HG03097 (cell line): ENCODE results near the gene ILF3.

ENCODE experiments used
- ATAC-seq: cut with Tn5 transposase; IDR thresholded peaks from one replicate; pipeline ENCODE4 v1.9.1; 2021; ENCODE audit not compliant: unreplicated experiment, low FRiP score

Gene ILF3

DNA sequence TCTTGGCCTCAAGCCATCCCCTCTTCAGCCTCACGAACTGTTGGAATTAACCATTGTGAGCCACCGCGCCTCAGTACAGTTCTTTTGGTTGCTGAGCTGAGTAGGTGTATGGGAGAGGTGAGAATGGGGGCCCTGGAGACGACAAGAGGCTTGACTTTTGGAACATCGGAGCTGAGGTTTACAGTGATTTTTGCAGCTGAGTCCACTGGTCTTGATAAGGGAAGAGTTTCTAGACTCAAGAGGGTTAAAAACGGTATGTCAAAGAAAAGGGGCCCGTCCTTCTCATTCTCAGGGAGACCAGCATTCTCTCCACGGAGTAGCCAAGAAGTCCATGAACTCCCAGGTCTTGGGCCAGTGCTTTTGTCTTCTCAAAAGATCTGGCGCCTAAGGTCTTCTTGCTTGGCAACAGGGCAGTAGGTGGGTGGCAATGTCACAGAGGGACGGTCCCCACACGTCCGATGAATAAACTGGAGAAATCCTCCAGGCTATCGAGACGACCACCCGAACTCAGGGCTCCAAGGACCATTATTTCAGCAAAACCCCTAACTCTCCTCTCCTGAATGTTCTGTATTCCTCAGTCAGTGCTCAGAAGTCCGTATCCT, 40.7 kb downstream of the ILF3 start:
- ATAC-seq = no peak

DNA sequence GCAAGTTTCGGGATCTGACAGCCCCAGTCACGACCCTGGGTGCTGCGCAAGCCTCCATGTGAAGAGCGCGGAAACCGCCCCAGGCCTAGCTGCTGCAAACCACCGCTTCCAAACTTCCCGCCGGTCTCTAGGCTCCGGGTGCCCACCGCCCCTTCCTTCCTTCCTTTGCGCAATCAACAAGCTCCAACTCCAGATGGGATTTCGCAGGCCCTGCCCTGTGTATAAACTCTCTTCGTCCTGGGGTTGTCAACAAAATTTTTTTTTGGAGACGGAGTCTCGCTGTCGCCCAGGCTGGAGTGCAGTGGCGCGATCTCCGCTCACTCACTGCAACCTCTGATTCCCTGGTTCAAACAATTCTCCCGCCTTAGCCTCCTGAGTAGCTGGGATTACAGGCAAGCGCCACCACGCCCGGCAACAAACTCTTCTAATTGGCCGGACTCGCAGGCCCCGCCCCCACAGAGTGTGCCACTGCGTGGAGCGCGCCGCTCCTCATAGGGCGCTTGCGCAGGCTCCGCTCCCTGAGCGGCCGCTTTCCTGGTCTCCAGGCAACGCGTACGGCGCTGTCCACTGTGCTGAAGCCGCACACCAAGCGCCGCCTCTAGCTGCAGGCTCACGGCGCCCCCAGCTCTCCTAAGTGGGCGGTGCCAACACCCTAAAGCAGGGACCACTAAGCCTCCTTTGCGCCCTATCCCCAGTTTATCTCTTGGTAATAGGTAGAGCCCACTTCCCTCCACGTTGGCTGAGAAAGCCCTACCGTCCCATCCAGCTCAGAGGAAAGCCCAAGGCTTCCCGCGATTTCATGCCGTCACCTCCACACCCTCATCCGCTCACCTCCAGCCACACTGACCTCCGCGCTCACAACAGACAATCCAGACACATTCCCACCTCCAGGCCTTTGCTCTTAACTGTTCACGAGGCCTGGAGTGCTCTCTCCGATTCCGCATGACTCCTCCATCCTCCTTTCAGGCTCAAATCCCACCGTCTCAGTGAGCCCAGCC, 41.6 kb downstream of the ILF3 start:
- peak; percentile 74 for ATAC-seq

DNA sequence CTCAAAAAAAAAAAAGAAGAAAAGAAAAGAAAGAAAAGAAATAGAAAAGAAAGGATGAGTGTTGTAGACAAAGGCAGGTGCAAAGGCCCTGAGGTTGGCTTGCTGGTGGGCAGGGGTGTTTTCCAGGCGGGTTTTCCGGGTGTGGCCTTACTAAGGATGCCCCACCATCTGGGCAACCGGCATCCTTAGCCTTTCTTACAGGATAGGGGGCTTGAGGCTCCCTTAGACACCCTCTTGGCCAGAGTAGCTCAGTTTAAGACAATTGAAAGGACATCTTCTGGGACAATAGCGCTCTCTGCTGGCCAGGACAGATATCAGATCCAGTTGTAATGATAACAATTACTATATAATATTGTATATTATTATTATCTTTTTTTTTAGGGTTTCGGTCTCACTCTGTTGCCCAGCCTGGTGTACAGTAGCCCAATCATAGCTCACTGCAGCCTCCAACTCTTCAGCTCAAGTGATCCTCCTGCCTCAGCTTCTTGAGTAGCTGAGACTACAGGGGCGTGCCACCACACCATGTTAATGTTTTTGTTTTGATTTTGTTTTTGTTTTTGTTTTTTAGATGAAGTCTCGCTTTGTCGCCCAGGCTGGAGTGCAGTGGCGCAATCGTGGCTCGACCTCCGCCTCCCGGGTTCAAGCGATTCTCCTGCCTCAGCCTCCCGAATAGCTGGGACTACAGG, 45.6 kb downstream of the ILF3 start:
- ATAC-seq = no peak

DNA sequence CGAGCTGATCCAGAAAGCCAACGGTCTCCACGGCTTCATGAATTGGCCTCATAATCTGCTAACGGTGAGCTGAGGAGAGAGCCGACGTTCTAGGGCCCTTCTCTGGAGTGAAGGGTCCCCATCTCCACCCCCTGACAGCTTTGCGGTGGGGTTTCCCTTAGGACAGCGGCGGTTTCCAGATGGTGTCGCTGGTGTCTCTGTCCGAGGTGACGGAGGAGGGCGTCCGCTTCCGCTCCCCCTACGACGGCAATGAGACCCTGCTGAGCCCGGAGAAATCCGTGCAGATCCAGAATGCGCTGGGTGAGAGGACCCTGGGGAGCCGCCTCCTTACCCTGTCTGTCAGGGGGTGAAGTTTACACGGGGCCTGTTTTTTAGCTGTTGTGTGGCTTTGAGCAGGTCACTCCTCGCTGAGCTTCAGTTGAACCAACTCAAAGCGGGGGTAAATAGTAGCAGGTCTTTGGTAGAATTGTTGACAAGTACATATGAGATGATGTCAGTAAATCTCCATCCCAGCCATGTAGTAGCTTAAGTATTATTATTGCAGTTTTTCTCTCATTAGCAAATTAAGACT, 47.9 kb downstream of the ILF3 start:
- ATAC-seq = peak; percentile 31

GRCh38 chr19:10706990-10707389, 52.8 kb downstream of the ILF3 start:
- ATAC-seq = no peak

GRCh38 chr19:10707440-10707839, 53.3 kb downstream of the ILF3 start:
- ATAC-seq = no peak

GRCh38 chr19:10708291-10708690, 54.1 kb downstream of the ILF3 start:
- ATAC-seq = no peak

DNA sequence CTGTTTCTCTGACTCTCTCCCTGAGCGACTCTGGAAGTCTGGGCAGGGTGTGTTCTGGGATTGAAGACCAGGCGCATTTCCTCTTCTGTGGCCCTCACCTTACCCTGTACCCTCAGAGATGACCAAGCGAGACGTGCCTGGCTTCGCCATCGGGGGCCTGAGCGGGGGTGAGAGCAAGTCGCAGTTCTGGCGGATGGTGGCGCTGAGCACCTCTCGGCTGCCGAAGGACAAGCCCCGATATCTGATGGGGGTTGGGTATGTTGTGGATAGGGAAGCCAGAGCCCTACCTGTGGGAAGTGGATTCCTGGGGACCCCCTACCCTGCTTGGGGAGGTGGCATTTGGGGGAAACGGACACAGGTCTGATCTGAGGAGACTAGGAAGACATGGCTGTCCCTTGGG, 57.9 kb downstream of the ILF3 start:
- no peak for ATAC-seq

DNA sequence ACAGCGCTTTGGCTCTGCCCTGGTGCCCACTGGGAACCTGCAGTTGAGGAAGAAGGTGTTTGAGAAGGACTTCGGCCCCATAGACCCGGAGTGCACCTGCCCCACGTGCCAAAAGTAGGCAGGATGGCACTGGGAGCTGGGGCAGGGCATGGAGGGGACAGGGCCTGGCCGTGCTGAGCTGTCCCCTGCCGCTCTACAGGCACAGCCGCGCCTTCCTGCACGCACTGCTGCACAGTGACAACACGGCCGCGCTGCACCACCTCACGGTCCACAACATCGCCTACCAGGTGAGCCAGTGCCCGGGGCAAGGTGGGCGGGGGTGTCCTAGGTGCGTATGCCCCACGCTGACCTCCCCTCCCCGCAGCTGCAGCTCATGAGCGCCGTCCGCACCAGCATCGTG, 58.6 kb downstream of the ILF3 start:
- ATAC-seq = no peak

GRCh38 chr19:10713317-10713716, 59.2 kb downstream of the ILF3 start:
- no peak for ATAC-seq

- ATAC-seq = no peak
Observed at GRCh38 chr19:10717054-10717355, 62.9 kb downstream of the ILF3 start.

DNA sequence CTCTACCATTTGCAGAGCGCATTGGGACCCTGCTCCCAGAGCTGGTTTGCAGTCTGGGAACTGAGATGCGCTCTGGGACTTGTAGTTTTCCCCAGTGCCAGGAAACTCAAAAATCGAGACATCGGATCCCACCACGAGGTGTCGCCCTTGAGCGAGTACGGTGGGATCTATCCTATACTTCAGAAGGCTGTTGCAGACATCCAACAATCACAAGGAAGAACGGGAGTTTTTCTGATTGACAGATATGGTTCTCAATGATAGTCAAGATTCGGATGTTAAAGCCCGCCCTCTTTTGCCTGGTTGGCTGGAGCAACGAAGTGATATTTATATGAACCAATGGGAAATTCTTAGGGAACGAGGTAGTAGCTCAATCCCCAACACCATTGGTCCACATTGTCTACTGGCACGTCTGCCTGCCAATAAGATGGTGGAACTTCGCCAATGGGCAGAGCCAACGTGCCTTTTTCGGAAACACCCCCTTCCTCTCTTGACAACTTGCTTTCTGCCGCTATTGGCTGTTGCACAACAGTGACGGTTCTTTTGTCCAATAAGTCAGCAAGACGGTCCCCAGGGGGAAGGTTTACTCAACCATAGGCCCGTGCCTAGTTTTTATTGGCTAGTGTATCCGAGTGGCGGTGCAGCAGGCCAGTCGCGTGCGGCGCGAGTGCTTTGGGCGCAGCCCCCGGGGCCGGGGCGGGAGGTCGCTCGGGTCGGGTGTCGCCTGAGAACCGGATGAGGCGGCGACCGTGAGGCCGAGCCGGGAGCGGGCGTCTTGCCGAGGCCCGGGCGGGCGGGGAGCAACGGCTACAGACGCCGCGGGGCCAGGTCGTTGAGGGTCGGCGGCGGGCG, 63.4 kb downstream of the ILF3 start, which contains the start of gene DNM2:
Gene DNM2 (plus strand): TSS at position 724 of the 849 bp plus-strand sequence. CDS start 164 bp downstream, outside the sequence.
- ATAC-seq = peak; percentile 83

- ATAC-seq = peak; percentile 9
Observed at GRCh38 chr19:10718205-10719196, 64.4 kb downstream of the ILF3 start.

DNA sequence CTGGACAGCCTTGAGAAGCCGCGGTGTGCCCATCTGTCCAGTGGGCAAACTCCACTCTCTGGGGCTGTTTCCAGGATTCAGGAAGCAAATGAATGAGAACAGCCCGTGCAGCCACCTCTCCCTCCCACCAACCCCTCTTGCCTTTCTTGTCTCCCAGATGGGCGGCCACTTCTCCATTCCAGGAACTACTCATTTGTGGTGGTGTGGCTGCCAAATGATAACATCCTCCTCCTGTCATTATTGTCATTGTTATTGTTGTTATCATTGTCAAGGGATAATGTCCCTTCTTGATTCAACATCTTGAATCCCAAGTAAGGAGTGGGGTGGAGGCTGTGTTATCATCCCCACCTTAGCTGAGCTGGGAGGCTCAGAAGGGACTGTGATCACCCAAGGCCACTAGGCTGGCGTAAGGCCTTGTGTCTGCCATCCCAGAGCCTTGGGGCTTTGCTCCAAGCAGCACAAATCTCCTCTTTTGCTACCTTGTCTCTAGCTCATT, 65.4 kb downstream of the ILF3 start:
- ATAC-seq = no peak

- ATAC-seq = no peak
Observed at GRCh38 chr19:10720607-10721125, 66.5 kb downstream of the ILF3 start.

- no peak for ATAC-seq
Observed at GRCh38 chr19:10723591-10723990, 69.4 kb downstream of the ILF3 start.

DNA sequence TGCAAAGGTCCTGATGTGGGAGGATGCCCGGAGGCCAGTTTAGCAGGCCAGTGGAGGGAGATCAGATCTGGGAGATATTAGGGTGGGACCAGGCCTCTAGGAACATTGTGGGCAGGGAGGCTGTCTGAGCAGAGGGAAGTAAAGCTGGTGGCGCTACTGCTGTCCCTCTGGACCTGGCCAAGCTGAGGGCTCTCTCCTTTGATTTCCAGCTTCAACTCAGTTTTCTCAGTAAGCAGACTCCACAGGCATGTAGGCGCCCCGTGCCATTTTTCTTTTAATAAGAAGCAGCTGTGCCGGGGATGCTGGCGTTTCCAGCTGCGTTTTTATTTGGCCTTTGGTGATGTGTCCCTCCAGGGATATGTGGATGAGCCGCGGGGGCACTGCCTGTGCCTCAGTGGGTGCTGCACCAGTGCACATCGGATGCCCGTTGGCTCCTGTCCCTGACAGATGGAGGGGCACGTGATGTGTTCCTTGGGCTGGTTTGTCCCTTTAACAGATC, 70.5 kb downstream of the ILF3 start:
- ATAC-seq = no peak

GRCh38 chr19:10725415-10725814, 71.3 kb downstream of the ILF3 start:
- ATAC-seq = no peak
